DOHH2 (cell line): ENCODE results near the gene LACTB.

Experiments
- EZH2phosphoT487 ChIP-seq: fragments of 200-600 bp; sonication (generic); IDR thresholded peaks from 2 replicates; pipeline ENCODE4 v1.6.1; 2017; ENCODE audit warnings: borderline replicate concordance, mild to moderate bottlenecking, antibody characterized with exemption, low read length, moderate library complexity, mixed read lengths
- TF ChIP-seq, protein P1 (sequence below): fragments of 200-600 bp; sonication (generic); IDR thresholded peaks from one replicate; pipeline ENCODE4 v1.5.1; 2014; ENCODE audit warnings: antibody characterized with exemption, mild to moderate bottlenecking, low read depth, low read length; ENCODE audit not compliant: poor library complexity, severe bottlenecking

DNA sequence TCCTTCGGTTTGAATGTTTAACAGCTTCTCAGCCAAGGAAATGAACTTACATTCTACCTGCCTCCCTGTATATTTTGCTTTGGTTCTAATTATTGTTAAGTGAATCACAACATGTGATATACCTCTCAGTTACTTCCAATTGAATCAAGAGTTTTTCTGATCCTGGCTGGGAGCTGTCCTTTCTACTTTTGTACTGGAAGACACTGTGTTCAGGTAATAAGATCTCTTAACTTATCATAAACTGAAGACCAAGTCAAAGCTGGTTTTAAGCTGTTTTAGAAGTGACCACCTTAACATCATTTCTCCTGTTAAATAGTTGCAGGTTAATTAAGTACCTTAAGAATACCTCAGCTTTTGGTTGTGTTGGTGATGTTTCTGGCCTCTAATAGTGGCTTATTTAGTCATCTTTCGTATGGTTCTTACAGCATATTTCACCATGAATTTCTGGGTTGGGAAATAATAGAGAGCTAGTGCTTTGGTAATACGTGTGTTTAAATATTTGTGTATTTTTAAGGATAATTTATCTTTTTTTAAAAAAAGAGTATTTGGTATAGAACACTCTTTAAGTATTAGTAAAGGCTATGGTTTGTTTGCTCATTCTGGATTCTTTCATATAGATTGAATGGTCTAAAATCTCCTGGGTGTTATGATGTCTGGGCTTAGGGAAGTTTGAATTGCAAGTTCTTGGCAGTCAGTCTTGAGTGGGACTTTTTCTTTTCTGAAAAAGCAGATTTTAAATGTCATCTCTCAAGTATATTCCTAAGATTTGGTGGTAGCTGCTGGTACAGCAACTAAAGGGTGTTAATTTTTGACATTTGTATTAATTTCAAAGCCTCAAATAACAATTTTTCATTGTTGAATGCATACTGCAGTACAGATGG lies 69.3 kb downstream of the LACTB start:
- TF ChIP-seq, protein P1, sequence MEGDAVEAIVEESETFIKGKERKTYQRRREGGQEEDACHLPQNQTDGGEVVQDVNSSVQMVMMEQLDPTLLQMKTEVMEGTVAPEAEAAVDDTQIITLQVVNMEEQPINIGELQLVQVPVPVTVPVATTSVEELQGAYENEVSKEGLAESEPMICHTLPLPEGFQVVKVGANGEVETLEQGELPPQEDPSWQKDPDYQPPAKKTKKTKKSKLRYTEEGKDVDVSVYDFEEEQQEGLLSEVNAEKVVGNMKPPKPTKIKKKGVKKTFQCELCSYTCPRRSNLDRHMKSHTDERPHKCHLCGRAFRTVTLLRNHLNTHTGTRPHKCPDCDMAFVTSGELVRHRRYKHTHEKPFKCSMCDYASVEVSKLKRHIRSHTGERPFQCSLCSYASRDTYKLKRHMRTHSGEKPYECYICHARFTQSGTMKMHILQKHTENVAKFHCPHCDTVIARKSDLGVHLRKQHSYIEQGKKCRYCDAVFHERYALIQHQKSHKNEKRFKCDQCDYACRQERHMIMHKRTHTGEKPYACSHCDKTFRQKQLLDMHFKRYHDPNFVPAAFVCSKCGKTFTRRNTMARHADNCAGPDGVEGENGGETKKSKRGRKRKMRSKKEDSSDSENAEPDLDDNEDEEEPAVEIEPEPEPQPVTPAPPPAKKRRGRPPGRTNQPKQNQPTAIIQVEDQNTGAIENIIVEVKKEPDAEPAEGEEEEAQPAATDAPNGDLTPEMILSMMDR, result no peak
- no peak for TF ChIP-seq EZH2phosphoT487
